ENCODE measurements around the gene GCN1.
A peak's percentile ranks its signal among the peaks of the same experiment; 100 is the strongest.

The GCN1 gene

DNA sequence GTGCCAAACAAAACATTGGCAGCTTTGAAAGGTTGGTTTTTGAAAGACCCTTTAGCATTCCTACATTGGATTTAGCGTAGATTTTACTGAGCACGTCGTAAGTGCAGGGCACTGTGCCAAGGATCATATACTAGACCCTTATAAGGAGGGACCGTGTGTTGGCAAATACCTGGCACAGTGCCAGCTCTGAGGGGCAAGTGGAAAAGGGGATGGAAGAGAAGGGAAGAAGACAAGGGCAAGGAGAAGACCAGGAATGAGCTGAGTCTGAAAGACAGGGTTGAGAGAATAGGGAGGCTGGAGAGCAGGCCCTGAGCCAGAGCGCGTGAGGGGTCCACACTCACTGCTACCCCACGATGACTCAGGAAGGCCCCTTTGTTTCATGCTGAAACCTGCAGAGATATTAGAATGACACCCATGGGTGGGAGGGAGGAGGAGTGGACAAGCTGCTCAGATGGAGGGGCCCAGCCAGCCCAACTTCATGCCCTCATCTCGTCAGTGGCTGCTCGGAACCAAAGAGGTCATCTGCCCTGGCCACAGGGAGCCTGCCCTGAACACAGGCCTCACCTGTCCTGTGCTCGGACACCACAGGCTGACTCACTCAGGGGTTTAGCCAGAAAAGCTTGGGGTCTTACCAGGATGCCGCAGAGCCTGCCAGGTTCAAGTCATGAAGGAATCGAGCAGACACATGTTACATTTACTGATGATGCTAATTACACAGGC is 103.0 kb downstream of the GCN1 start:
- DNase-seq (ENCODE audit: low spot score), result no peak

DNA sequence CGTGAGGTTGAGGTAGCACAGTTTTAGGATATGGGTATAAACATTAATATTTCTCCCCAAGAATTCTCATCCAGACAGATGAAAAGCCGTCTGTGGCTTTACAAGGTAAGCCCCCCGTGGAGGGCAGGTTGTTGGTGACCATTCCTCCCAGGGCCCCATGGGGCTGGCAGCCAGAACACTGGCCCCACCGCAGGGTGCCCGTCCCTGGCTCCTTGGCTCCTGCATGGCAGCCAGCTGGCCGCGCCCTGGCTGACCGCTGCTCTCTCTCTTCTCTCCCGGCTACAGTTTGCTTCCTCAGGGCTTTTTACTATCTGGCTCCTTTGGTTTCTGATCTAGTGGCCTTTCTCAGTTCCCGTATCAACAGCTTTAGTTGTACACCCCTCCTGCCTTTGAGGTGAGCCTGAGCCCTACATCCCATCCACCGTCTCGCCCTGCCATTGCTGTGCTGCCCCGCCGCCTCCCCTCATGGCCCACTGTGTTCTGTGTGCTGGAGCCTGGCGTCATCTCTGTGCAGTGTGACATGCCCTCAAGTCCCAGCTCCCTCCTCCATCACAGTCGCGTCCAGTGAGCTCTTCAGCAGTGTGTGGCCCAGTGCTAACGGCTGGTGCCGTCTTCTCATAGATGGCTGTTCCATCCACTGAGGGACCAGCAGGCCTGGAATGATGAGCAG is 103.8 kb downstream of the GCN1 start:
- no peak for DNase-seq (ENCODE audit: low spot score)

GRCh38 chr12:120090206-120090605 is 104.3 kb downstream of the GCN1 start:
- DNase-seq (ENCODE audit: low spot score), result no peak

GRCh38 chr12:120089796-120090195 is 104.7 kb downstream of the GCN1 start:
- DNase-seq (ENCODE audit: low spot score), result no peak

- no peak for DNase-seq (ENCODE audit: low spot score)
Observed at GRCh38 chr12:120089105-120089504, 105.4 kb downstream of the GCN1 start.

DNA sequence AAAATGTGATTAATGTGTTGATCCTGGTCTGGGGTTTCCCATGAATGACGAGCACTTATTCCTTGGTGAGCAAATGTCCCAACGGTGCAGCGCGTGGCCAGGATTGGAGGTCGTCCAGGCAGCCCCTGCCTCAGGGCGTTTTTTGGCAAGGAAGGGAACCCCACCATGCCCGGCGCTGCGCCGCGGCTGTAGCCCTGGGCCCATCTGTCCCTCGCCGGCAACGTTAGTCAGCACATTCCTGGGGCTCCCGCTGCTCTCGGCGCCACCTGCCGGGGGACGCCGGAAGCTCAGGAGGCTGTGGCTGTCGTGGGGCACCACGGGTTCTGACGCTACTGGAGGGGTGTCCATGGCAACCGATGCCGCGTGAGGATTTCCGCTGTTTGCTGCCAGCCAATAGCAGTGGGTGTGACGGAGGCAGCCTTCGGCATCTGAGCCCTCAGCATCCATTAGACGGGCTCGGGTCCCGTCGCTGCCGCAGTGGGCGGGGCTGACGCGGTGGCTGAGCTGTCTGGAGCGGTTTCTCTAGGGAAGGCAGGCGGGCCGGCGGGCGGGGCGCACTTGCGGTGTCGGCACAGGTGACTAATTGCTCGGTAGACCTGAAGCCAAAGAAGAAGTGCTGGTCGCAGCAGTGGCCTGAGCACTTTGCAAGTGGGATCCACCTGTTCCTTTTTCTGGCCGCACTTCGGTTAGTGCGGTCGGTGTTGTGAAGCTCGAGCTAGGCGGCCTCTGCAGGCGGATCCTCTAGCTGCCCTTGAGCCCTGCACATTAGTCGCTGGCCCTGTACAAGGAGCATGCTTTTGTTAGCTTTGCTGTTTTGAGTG is 107.5 kb downstream of the GCN1 start:
- DNase-seq (ENCODE audit: low spot score), result peak; percentile 98

- peak; percentile 51 for DNase-seq (ENCODE audit: low spot score)
Observed at GRCh38 chr12:120085920-120086645, 108.4 kb downstream of the GCN1 start.

GRCh38 chr12:120081641-120082040 is 112.9 kb downstream of the GCN1 start:
- no peak for DNase-seq (ENCODE audit: low spot score)

DNA sequence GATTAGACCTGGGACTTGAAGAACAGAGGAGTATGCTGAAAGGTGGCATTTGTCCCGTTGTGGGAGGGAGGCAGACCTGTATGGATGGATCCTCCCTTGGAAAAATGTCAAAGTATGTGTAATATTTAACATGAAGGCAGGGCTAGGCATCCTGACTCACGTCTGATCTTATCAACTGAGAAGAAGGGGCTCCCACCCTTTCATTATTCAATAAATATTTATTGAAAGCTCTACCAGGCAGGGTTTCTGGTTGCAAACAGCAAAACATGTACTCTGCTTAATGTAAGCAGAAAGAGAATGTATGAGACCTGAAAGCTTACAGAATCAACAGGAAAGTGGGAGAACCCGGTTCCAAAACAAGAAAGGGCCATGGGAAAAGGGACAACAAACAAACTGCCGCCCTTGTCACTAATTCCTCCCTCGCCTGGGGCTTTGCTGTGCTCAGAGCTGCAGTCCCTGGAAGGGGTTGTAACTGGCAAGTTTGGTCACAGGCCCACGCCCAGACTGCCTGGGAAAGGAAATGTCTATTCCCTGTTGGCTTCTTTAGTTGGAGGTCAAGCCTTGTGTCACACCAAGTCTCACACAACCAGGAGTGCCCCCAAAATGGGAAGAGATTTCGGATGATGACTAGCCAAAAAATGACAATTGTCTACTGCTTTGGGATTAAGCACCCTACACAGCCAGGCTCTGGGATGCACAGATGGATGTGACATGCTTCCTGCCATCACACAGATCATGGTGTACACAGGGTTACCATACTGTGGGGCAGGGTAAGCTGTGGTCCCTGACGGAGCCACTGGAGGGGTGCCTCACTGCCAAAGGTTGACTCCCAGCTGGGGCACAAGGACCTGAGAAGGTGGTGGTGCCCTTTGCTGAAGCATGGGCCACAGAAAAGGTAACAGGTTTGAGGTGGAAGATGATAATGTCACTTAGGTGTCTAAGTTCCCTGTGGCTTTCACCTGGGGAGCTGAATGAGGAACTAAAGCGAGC is 114.8 kb downstream of the GCN1 start:
- DNase-seq (ENCODE audit: low spot score), result no peak

DNA sequence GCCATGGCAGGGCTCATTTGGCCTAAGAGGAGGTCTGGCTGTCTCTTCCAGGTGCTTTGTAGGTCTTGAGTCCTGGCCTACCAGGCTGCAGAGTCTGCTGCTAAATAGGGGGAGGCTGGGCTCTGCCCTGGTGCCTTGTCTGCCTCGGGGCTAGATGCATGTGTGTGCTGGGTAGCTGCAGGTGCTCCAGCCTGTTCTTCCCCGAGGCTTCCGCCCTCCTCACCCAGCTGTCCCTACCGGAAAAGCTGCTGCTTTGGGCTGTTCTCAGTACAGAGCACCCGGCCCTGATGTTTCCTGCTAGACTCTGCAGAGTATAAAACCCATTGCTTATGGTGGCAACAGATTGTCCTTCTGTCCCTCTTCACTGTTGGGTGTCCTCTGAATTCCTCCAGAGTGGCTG is 115.6 kb downstream of the GCN1 start:
- no peak for DNase-seq (ENCODE audit: low spot score)

DNA sequence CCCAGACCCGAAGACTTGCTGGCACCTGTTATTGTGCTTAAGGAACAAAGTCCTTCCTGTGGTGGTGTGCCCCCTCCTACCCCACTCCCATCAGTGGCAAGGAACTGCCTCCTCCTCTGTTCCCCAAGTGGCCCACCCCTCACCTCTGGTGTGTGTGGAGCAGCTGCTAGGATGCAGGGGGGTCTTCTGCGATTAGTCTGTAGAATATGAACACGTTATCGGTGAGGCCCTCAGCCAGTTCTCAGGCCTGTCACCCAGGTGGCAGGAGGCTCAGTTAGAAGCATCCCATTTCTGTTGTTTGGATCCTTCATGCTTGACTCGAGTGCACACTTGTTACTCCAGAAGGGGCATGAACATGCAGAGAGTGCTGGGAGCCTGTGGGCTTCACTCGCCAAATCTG is 117.3 kb downstream of the GCN1 start:
- no peak for DNase-seq (ENCODE audit: low spot score)
